CD4-positive, CD25-positive, alpha-beta regulatory T cell (primary cell): ENCODE data around the gene CCNJL. TPM values are rescaled to one million over a fixed set of nuclear protein-coding genes. Genes with fewer than 3 reads are reported as not detected.

Experiments used
- ATAC-seq, 2 donors: fragments of 150-1000 bp; cut with Tn5 transposase; one replicate each; pipeline ENCODE4 v1.10.0; 2021; ENCODE audit warnings: low read depth in 2 of 2, moderate number of reproducible peaks in 2 of 2, moderate library complexity in 1 of 2
- DNase-seq, 3 donors: peaks; one replicate each; pipeline versions ENCODE4 v3.0.0 to v3.0.0-alpha.2; 2012 to 2022; ENCODE audit warnings: mixed read lengths in 1 of 3
- H3K27ac ChIP-seq: one replicate; pipeline ENCODE4 v1.7.0; 2013; ENCODE audit warnings: mild to moderate bottlenecking, low read length; ENCODE audit not compliant: insufficient read depth, poor library complexity, severe bottlenecking
- H3K27me3 ChIP-seq: one replicate; pipeline ENCODE4 v1.7.0; 2013; ENCODE audit warnings: low read length; ENCODE audit not compliant: control insufficient read depth, insufficient read depth
- H3K36me3 ChIP-seq: one replicate; pipeline ENCODE4 v1.7.0; 2013; ENCODE audit warnings: mild to moderate bottlenecking, low read length, moderate library complexity; ENCODE audit not compliant: control insufficient read depth, insufficient read depth
- H3K4me1 ChIP-seq: 2 replicates; pipeline ENCODE4 v1.7.0; 2013; ENCODE audit warnings: mild to moderate bottlenecking, low read length; ENCODE audit not compliant: insufficient read depth, control insufficient read depth, poor library complexity, severe bottlenecking
- H3K4me3 ChIP-seq: one replicate; pipeline ENCODE4 v1.7.0; 2013; ENCODE audit warnings: low read depth, mild to moderate bottlenecking, low read length, moderate library complexity
- H3K9me3 ChIP-seq, 2 experiments: 1 replicate in 1 of 2; 2 replicates in 1 of 2; pipeline ENCODE4 v1.7.0; 2013; ENCODE audit warnings: low read length in 2 of 2, mild to moderate bottlenecking in 1 of 2, moderate library complexity in 1 of 2; ENCODE audit not compliant: control insufficient read depth in 2 of 2
- H3K27ac Mint-ChIP-seq, 3 donors: one replicate each; pipeline ENCODE4 v1.8.0; 2020 to 2022; ENCODE audit warnings: mild to moderate bottlenecking in 3 of 3, mixed read lengths in 3 of 3, moderate library complexity in 2 of 3
- H3K27me3 Mint-ChIP-seq: one replicate; pipeline ENCODE4 v1.8.0; 2022; ENCODE audit warnings: mild to moderate bottlenecking, mixed read lengths
- H3K36me3 Mint-ChIP-seq: one replicate; pipeline ENCODE4 v1.8.0; 2020; ENCODE audit warnings: mixed read lengths
- H3K4me1 Mint-ChIP-seq, 4 donors: one replicate each; pipeline ENCODE4 v1.8.0; 2020 to 2022; ENCODE audit warnings: mixed read lengths in 4 of 4, mild to moderate bottlenecking in 1 of 4
- H3K4me3 Mint-ChIP-seq, 4 donors: one replicate each; pipeline ENCODE4 v1.8.0; 2020 to 2022; ENCODE audit warnings: mild to moderate bottlenecking in 4 of 4, mixed read lengths in 4 of 4, moderate library complexity in 3 of 4
- H3K9me3 Mint-ChIP-seq, 7 donors: one replicate each; pipeline ENCODE4 v1.8.0; 2020 to 2022; ENCODE audit warnings: mixed read lengths in 7 of 7, mild to moderate bottlenecking in 3 of 7, moderate library complexity in 2 of 7
- polyA plus RNA-seq, 4 donors: library from polyadenylated mRNA; unstranded; fragments of 300-500 nt; fragmentation: Illumina TruSeq; gene quantifications; one replicate each; pipeline ENCODE4 v1.2.3, GENCODE V29; 2021
- total RNA-seq: library from RNA; stranded (reverse); gene quantifications from one replicate; pipeline ENCODE4 v1.2.3, GENCODE V29; 2022

The CCNJL gene
- total and polyA plus RNA-seq, 5 donors from 2014 or later = not detected

DNA sequence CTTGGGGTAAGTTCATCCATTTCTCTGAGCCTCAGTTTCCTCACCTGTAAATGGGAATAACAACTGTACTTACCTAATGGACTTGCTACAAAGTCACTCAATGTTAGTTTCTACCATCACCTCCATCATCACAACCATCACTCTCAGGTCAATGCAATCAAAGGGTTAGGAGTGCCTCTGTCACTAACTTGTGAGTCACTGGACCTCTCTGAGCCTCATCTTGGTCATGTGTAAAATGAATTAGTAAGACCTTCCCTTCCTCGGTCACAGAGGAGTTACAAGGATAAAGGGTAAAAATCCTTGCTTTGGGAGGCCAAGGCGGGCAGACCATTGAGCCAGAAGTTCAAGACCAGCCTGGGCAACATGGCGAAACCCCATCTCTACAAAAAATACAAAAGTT lies 70.2 kb downstream of the CCNJL start:
- H3K4me1 Mint-ChIP-seq = no peaks in the 10 kb centered on the region
- H3K9me3 Mint-ChIP-seq = peaks cover 0 to 3% (median 0%) of the 10 kb centered on the region in 7 donors
- H3K4me3 Mint-ChIP-seq = no peak overlapping the region
- no peak overlapping the region for H3K27ac ChIP-seq
- no peaks in the 10 kb centered on the region for H3K4me1 ChIP-seq
- H3K27me3 ChIP-seq = no peaks in the 10 kb centered on the region
- no peak overlapping the region for H3K27ac Mint-ChIP-seq
- no peak overlapping the region for H3K4me3 ChIP-seq
- H3K36me3 Mint-ChIP-seq = no peaks in the 10 kb centered on the region
- DNase-seq (no peak), ATAC-seq (no peak)
- no peaks in the 10 kb centered on the region for H3K27me3 Mint-ChIP-seq
- H3K9me3 ChIP-seq = no peaks in the 10 kb centered on the region
- H3K36me3 ChIP-seq = no peaks in the 10 kb centered on the region

GRCh38 chr5:160240350-160240749 lies 72.0 kb downstream of the CCNJL start:
- Mint-ChIP-seq H3K36me3 (no peaks in the 10 kb centered on the region), H3K4me3 (no peak overlapping the region), H3K27ac (no peak overlapping the region), H3K27me3 (no peaks in the 10 kb centered on the region), H3K9me3 (peaks cover 0 to 3% (median 0%) of the 10 kb centered on the region in 7 donors), H3K4me1 (no peaks in the 10 kb centered on the region)
- Histone ChIP-seq H3K4me1 (no peaks in the 10 kb centered on the region), H3K4me3 (no peak overlapping the region), H3K9me3 (no peaks in the 10 kb centered on the region), H3K27me3 (no peaks in the 10 kb centered on the region), H3K27ac (no peak overlapping the region), H3K36me3 (no peaks in the 10 kb centered on the region)
- no peak for DNase-seq
- no peak for ATAC-seq

DNA sequence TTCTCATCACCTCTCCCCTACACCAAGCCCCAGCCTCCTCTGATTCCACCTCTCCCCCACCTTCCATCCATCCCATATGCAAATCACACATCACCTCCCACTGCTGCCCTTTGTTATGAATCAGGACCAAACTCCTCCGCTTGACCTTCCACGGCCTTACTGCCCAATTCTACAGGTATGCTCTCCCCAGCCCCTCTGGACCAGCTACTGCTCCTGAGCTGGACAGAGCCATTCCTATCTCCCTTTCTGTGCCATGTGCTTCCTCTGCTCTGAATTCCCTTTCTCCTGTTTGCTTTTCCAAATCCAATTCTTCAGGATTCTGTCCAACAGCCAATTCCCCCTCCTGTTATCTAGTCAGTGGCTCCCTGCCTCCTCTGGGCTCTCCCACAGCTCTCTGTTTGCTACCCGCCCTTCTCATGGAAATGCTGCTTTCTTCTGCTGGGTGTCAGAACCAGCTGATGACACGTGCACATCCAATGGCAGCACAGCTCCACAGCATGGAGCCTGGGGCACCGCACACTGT lies 74.7 kb downstream of the CCNJL start:
- Mint-ChIP-seq H3K27me3 (no peaks in the 10 kb centered on the region), H3K9me3 (peaks cover 0 to 3% (median 0%) of the 10 kb centered on the region in 7 donors), H3K4me3 (no peak overlapping the region), H3K36me3 (no peaks in the 10 kb centered on the region), H3K27ac (no peak overlapping the region), H3K4me1 (no peaks in the 10 kb centered on the region)
- no peak for ATAC-seq
- DNase-seq = no peak
- H3K27ac ChIP-seq = no peak overlapping the region
- no peaks in the 10 kb centered on the region for H3K27me3 ChIP-seq
- H3K4me1 ChIP-seq = no peaks in the 10 kb centered on the region
- no peaks in the 10 kb centered on the region for H3K9me3 ChIP-seq
- H3K4me3 ChIP-seq = no peak overlapping the region
- no peaks in the 10 kb centered on the region for H3K36me3 ChIP-seq

GRCh38 chr5:160235731-160236130 lies 76.6 kb downstream of the CCNJL start:
- DNase-seq (no peak), ATAC-seq (no peak)
- Histone ChIP-seq H3K27me3 (no peaks in the 10 kb centered on the region), H3K4me3 (no peak overlapping the region), H3K9me3 (no peaks in the 10 kb centered on the region), H3K4me1 (no peaks in the 10 kb centered on the region), H3K36me3 (no peaks in the 10 kb centered on the region), H3K27ac (no peak overlapping the region)
- H3K27ac Mint-ChIP-seq = no peak overlapping the region
- no peaks in the 10 kb centered on the region for H3K27me3 Mint-ChIP-seq
- H3K36me3 Mint-ChIP-seq = no peaks in the 10 kb centered on the region
- peaks cover 0 to 3% (median 0%) of the 10 kb centered on the region in 7 donors for H3K9me3 Mint-ChIP-seq
- H3K4me1 Mint-ChIP-seq = no peaks in the 10 kb centered on the region
- no peak overlapping the region for H3K4me3 Mint-ChIP-seq

DNA sequence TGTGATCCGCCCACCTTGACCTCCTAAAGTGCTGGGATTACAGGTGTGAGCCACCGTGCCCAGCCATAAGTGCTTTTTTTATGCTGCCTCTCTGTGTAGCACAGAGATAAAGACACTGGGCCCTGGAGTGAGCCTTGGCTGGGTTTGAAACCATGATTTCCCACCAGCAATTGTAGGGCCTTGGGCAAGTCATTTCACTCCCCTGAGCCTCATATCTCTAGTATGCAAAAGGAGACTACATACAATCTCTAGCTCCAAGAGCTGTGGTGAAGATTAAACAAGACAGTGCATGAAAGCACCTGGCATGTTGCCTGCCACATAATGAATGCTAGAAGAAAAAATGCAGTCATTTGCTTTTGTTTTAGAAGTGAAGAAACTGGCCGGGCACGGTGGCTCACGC lies 79.1 kb downstream of the CCNJL start:
- Mint-ChIP-seq H3K9me3 (peaks cover 0 to 2% (median 0%) of the 10 kb centered on the region in 7 donors), H3K27ac (no peak overlapping the region), H3K27me3 (no peaks in the 10 kb centered on the region), H3K36me3 (no peaks in the 10 kb centered on the region), H3K4me3 (no peak overlapping the region), H3K4me1 (no peaks in the 10 kb centered on the region)
- no peaks in the 10 kb centered on the region for H3K27me3 ChIP-seq
- H3K36me3 ChIP-seq = no peaks in the 10 kb centered on the region
- no peaks in the 10 kb centered on the region for H3K4me1 ChIP-seq
- H3K4me3 ChIP-seq = no peak overlapping the region
- no peak for ATAC-seq
- DNase-seq = no peak
- no peaks in the 10 kb centered on the region for H3K9me3 ChIP-seq
- no peak overlapping the region for H3K27ac ChIP-seq

GRCh38 chr5:160231783-160232342 lies 80.5 kb downstream of the CCNJL start:
- Mint-ChIP-seq H3K4me1 (no peaks in the 10 kb centered on the region), H3K36me3 (no peaks in the 10 kb centered on the region), H3K27ac (no peak overlapping the region), H3K4me3 (no peak overlapping the region), H3K9me3 (no peaks in the 10 kb centered on the region), H3K27me3 (peaks cover under 1% of the 10 kb centered on the region)
- ATAC-seq = no peak
- Histone ChIP-seq H3K27ac (no peak overlapping the region), H3K4me1 (no peaks in the 10 kb centered on the region), H3K9me3 (no peaks in the 10 kb centered on the region), H3K27me3 (no peaks in the 10 kb centered on the region), H3K4me3 (no peak overlapping the region), H3K36me3 (no peaks in the 10 kb centered on the region)
- no peak for DNase-seq

GRCh38 chr5:160230686-160231527 lies 81.5 kb downstream of the CCNJL start:
- Histone ChIP-seq H3K27me3 (no peaks in the 10 kb centered on the region), H3K27ac (no peak overlapping the region), H3K4me1 (no peaks in the 10 kb centered on the region), H3K36me3 (no peaks in the 10 kb centered on the region), H3K4me3 (no peak overlapping the region), H3K9me3 (no peaks in the 10 kb centered on the region)
- no peak overlapping the region for H3K27ac Mint-ChIP-seq
- no peaks in the 10 kb centered on the region for H3K9me3 Mint-ChIP-seq
- H3K4me1 Mint-ChIP-seq = no peaks in the 10 kb centered on the region
- no peak overlapping the region for H3K4me3 Mint-ChIP-seq
- no peak for ATAC-seq
- H3K27me3 Mint-ChIP-seq = peaks cover 6% of the 10 kb centered on the region
- no peaks in the 10 kb centered on the region for H3K36me3 Mint-ChIP-seq
- no peak for DNase-seq
